DND-41 (cell line): ENCODE data around the gene TMEM245.

Experiments used
- ATAC-seq: fragments of 200-7000 bp; cut with Tn5 transposase; 3 replicates; pipeline ENCODE4 v1.9.1; 2021; ENCODE audit warnings: low read depth; ENCODE audit not compliant: insufficient read depth
- DNase-seq: peaks from one replicate; pipeline ENCODE4 v3.0.0-alpha.2; 2020
- H2AFZ ChIP-seq: 2 replicates; pipeline ENCODE4 v1.6.0; 2012; ENCODE audit warnings: low read depth, low read length
- H3K27ac ChIP-seq: 2 replicates; pipeline ENCODE4 v1.5.1; 2012; ENCODE audit warnings: low read length, inconsistent platforms
- H3K27me3 ChIP-seq: fragments of 200-600 bp; sonication (generic); 2 replicates; pipeline ENCODE4 v1.6.0; 2012; ENCODE audit warnings: low read length, mild to moderate bottlenecking, inconsistent platforms; ENCODE audit not compliant: insufficient read depth, poor library complexity
- H3K36me3 ChIP-seq: 2 replicates; pipeline ENCODE4 v1.5.1; 2012; ENCODE audit warnings: low read length, inconsistent platforms; ENCODE audit not compliant: insufficient read depth
- H3K4me1 ChIP-seq: 2 replicates; pipeline ENCODE4 v1.5.1; 2012; ENCODE audit warnings: mild to moderate bottlenecking, low read length; ENCODE audit not compliant: insufficient read depth
- H3K4me2 ChIP-seq: 2 replicates; pipeline ENCODE4 v1.6.0; 2012; ENCODE audit warnings: mild to moderate bottlenecking, moderate library complexity, low read length, inconsistent platforms; ENCODE audit not compliant: insufficient read depth
- H3K4me3 ChIP-seq, 2 experiments: fragments of 200-600 bp in 1 of 2; shearing (Covaris generic) in 1 of 2; 2 replicates each; pipeline ENCODE4 v1.5.1; 2012 to 2016; ENCODE audit warnings: inconsistent platforms in 2 of 2, low read length in 2 of 2, mild to moderate bottlenecking in 2 of 2, low read depth in 1 of 2, moderate library complexity in 1 of 2
- H3K79me2 ChIP-seq: 2 replicates; pipeline ENCODE4 v1.6.0; 2012; ENCODE audit warnings: low read length, inconsistent platforms; ENCODE audit not compliant: insufficient read depth
- H3K9ac ChIP-seq: 2 replicates; pipeline ENCODE4 v1.6.0; 2012; ENCODE audit warnings: low read depth, mild to moderate bottlenecking, inconsistent platforms, low read length, moderate library complexity
- H3K9me3 ChIP-seq: 2 replicates; pipeline ENCODE4 v1.5.1; 2012; ENCODE audit warnings: low read length, moderate library complexity, mild to moderate bottlenecking, inconsistent platforms; ENCODE audit not compliant: insufficient read depth, severe bottlenecking
- H4K20me1 ChIP-seq: 2 replicates; pipeline ENCODE4 v1.6.0; 2012; ENCODE audit warnings: low read length; ENCODE audit not compliant: insufficient read depth
- CTCF ChIP-seq: IDR thresholded peaks from 2 replicates; pipeline ENCODE4 v1.5.1; 2012; ENCODE audit warnings: borderline replicate concordance, low read length, moderate library complexity, mild to moderate bottlenecking; ENCODE audit not compliant: poor library complexity, severe bottlenecking; ENCODE audit errors: extremely low read depth
- EZH2 ChIP-seq: IDR thresholded peaks from 3 replicates; pipeline ENCODE4 v1.6.1; 2012; ENCODE audit warnings: borderline replicate concordance, low read depth, mild to moderate bottlenecking, moderate library complexity, low read length, inconsistent platforms; ENCODE audit not compliant: severe bottlenecking

Gene TMEM245

DNA sequence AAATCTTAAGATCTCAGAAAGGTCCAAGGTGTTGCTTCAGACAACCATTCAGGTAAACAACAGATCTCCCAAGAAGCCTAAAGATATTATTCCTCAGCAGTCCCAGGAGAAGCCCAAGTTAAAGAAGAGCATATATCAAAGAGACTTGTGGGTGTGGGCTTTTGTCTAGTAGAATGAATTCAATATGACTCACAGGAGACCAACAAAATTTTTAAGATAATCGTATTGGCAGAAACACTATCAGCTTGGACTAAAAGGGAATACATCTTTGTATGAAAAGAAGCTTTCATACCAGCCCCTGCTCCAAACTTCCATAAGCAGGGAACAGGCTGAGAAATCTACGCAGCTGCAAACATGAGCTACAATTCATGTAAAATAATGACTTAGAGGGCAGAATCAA, 116.6 kb downstream of the TMEM245 start:
- Histone ChIP-seq H4K20me1 (peaks cover 5% of the 10 kb centered on the region; the same call in 1 of the 2 replicates), H3K9ac (no peak overlapping the region), H3K4me3 (no peak overlapping the region), H3K79me2 (peaks cover 23% of the 10 kb centered on the region; the same call in 1 of the 2 replicates), H3K9me3 (peaks cover 11% of the 10 kb centered on the region), H3K4me1 (no peaks in the 10 kb centered on the region), H3K4me2 (no peak overlapping the region), H3K36me3 (no peaks in the 10 kb centered on the region), H2AFZ (no peak overlapping the region), H3K27me3 (no peaks in the 10 kb centered on the region), H3K27ac (no peak overlapping the region)
- ATAC-seq, result no peak
- TF ChIP-seq EZH2 (no peak), CTCF (no peak)
- DNase-seq, result no peak

DNA sequence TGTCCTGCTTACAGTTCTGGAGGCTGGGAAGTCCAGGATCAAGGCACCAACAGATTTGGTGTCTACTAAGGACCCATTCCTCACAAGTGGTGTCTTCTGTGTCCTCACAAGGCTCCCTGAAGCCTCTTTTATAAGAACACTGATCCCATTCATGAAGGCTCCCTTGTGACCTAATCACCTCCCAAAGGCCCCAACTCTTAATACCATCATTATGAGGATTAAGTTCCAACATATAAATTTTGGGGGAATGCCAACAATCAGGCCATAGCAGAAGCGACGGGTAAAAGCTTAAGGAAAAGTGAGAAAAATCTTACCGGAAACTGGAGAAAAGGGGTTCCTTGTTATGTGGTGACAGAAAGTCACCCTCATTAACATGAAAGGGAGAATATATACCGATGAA, 117.6 kb downstream of the TMEM245 start:
- no peak overlapping the region for H3K4me3 ChIP-seq

DNA sequence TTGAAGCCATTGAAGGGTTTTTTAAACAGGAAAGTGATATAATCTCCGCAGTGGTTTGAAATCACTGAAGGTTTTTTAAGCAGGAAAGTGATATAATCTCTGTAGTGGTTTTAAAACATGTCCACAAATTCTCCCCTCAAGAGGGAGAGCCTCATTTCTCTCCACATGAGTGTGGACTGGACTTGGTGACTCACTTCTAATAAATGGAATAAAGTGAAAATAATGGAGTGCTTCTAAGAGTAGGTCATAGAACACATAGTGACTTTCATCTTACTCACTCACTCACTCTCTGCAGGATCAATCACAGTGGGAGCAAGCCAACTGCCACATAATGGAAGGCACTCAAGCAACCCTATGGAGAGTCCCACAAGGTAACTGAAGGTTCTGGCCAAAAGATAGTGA, 118.5 kb downstream of the TMEM245 start:
- Histone ChIP-seq H2AFZ (no peak overlapping the region), H3K27me3 (no peaks in the 10 kb centered on the region), H3K79me2 (peaks cover 14% of the 10 kb centered on the region; the same call in 1 of the 2 replicates), H3K36me3 (no peaks in the 10 kb centered on the region), H3K27ac (no peak overlapping the region), H3K4me3 (no peak overlapping the region), H3K9ac (no peak overlapping the region), H4K20me1 (peaks cover 5% of the 10 kb centered on the region; the same call in 1 of the 2 replicates), H3K4me1 (no peaks in the 10 kb centered on the region), H3K9me3 (peaks cover 11% of the 10 kb centered on the region), H3K4me2 (no peak overlapping the region)
- ATAC-seq (peak; percentile 50; the same call in 2 of the 3 replicates), DNase-seq (no peak)
- TF ChIP-seq EZH2 (no peak), CTCF (no peak)

More for the DNA sequence above, 117.6 kb downstream of the TMEM245 start:
- Histone ChIP-seq H3K27ac (no peak overlapping the region), H3K9ac (no peak overlapping the region), H3K4me2 (no peak overlapping the region), H2AFZ (no peak overlapping the region), H3K27me3 (no peaks in the 10 kb centered on the region), H3K4me1 (no peaks in the 10 kb centered on the region), H3K9me3 (peaks cover 11% of the 10 kb centered on the region), H3K79me2 (peaks cover 19% of the 10 kb centered on the region; the same call in 1 of the 2 replicates), H3K36me3 (no peaks in the 10 kb centered on the region), H4K20me1 (peaks cover 5% of the 10 kb centered on the region; the same call in 1 of the 2 replicates)
- DNase-seq (no peak), ATAC-seq (no peak)
- no peak for TF ChIP-seq CTCF
- TF ChIP-seq EZH2, result no peak
